Astrocyte (in vitro differentiated cells and primary cell): ENCODE results near the gene KLF2.

Source experiments
- EZH2 ChIP-seq: IDR thresholded peaks from 2 replicates; pipeline ENCODE4 v1.6.1; 2012; ENCODE audit warnings: mild to moderate bottlenecking, low read length, inconsistent platforms; ENCODE audit not compliant: insufficient read depth
- TF ChIP-seq, protein P1 (sequence below): IDR thresholded peaks from 2 replicates; pipeline ENCODE4 v1.5.1; 2011; ENCODE audit warnings: low read depth, mild to moderate bottlenecking, inconsistent platforms, low read length, moderate library complexity; ENCODE audit not compliant: insufficient read depth

DNA sequence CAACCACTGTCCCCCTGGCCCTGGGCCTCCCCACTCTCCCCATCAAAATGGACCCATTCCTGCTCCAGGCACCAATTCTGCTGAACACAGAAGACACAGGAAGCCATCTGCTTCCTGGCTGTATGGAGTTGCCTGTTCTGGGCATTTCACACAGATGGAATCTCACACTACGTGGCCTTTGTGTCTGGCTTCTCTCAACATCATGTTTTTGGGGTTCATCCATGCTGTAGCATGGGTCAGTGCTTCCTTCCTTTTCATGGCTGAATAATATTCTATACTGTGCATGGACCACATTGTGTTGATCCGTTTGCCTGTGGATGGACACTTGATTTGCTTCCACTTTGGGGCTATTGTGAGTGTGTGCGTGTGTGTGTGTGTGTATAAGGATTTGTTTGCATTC, 15.0 kb upstream of the KLF2 start:
- TF ChIP-seq, protein P1, sequence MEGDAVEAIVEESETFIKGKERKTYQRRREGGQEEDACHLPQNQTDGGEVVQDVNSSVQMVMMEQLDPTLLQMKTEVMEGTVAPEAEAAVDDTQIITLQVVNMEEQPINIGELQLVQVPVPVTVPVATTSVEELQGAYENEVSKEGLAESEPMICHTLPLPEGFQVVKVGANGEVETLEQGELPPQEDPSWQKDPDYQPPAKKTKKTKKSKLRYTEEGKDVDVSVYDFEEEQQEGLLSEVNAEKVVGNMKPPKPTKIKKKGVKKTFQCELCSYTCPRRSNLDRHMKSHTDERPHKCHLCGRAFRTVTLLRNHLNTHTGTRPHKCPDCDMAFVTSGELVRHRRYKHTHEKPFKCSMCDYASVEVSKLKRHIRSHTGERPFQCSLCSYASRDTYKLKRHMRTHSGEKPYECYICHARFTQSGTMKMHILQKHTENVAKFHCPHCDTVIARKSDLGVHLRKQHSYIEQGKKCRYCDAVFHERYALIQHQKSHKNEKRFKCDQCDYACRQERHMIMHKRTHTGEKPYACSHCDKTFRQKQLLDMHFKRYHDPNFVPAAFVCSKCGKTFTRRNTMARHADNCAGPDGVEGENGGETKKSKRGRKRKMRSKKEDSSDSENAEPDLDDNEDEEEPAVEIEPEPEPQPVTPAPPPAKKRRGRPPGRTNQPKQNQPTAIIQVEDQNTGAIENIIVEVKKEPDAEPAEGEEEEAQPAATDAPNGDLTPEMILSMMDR: no peak
- no peak for TF ChIP-seq EZH2
